GM12872 (cell line): ENCODE measurements around the gene DOCK10.

Experiments used
- CTCF ChIP-seq: IDR thresholded peaks from 3 replicates; pipeline ENCODE4 v1.5.1; 2011; ENCODE audit warnings: low read depth, mild to moderate bottlenecking, low read length, moderate library complexity; ENCODE audit not compliant: insufficient read depth

The DOCK10 gene

DNA sequence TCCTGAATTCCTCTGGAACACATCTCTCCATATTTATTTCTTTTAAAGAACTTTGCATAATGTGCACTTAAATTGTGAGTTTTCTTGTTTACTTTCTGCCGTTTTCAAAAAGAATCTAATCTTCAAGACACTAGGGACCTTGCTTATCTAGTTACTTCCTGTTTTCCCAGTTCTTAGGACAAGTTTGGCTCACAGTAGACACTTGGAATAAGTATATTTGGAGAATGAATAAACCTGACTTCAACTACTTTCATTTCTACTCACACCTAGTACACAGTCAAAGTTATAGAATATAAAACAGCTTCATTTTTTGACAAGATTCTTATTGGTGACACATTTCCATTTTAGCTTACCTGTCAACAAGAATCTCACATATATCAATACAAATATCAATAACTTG is 170.5 kb downstream of the DOCK10 start:
- no peak for TF ChIP-seq CTCF

DNA sequence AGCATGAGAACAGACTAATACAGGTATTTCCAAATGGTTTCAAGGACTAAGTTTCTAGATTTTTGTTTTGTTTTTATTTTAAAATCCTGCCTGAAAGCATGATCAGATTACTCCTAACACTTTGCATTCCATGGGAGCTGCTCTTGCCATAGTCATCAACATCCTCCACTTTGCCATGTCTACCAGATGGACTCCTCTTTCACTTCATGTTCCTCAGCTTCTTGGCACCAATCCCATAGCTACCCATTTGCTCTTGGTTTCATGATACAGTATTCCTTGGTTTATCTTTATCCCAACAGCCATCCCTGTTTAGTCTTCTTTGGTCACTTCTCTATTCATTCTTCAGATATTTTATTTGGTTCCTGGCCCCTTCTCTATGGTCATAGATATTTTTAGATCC is 171.9 kb downstream of the DOCK10 start:
- TF ChIP-seq CTCF, result no peak

DNA sequence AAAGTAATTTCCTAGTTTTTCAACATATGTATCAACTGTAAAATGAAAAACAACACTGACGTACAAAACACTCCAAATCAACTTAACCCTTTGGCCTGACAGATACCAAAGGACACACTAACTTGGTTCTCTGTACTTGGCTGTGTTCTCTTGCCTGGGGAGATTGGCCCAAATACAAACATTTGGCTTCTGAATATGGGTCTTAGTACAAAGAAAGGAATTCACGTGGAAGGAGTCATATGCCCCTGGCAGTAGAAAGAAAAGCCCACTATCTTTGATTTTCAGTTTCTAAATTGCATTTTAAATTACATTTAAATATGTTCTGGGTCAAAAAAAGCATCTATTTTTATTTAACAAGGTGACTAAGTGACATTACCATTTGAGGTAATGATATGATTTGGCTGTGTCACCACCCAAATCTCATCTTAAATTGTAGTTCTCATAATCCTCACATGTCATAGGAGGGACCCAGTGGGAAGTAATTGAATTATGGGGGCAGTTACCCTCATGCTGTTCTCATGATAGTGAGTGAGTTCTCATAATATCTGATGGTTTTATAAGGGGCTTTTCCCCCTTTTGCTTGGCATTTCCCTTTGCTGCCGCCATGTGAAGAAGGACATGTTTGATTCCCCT is 172.6 kb downstream of the DOCK10 start:
- TF ChIP-seq CTCF, result no peak

DNA sequence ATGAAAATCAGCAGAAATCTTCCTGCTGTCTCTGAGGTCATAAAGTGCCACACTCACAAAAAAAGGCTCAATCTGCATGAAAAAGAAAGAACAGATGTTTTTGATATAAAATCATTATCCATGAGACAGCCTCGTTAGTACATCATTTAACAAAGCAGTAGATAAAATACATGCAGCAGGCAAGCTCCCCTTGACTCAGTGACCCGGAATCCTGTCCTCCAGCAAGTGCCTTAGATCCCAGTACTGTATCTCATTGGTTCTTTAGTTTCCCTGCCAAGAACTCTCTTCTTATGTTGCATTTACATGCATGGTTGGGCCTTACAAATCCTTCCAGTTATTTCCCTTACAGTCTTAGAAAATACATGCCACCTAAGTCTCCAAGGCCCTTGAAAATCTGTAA is 177.3 kb downstream of the DOCK10 start:
- TF ChIP-seq CTCF, result no peak

DNA sequence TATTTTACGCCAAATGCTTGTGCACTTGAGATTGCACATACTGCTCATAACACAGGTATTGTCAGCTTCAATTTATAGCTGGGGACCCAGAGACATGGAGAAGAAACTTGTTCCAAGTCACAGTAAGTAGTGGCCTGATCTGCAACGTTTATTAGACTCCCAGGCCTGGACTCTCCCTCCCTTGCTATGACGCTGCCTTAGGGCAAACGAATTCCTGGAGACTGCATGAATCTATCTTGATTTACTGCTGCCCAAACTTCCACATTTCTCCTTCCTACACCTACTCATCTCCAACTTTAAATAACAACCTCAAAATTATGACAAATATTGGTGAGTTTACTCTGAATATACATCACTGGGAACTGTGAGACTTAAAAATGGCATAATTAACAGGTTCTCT is 181.0 kb downstream of the DOCK10 start:
- TF ChIP-seq CTCF, result no peak

DNA sequence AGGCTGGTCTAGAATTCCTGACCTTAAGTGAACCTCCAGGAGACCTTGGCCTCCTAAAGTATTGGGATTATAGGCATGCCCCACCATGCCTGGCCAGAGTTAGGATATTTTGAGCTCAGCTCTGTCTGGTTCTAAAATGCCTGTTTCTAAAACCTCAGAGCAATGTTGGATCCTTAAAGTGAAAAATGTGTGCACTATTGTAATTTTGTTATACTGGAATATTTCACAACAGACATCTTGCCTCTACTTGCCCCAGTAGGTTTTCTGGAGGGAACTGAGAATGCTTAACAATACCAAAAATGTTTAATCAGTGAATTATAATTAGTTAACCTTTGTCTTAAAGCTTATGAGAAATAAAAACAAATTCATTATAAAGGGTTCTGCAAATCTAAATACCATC is 181.5 kb downstream of the DOCK10 start:
- no peak for TF ChIP-seq CTCF

DNA sequence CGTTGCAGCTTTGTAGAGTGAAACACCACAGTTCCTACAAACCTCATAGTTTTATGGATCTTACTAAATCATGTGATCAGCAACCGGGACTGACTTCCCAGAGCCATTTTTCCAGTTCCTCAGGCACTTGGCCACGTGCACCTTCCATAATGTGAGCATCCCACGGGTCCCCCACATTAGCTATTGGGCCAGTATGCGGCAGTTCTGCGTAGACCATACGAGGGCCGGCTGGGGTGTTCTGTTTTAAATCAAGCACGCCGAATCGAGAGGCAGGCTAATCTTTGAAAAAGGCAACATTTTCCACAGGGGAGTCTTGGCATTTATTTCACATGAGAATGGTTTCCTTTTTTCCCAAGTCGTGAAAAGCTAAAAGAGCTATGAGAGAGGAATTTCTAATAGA is 190.5 kb downstream of the DOCK10 start:
- no peak for TF ChIP-seq CTCF
